GM12878 (cell line): ENCODE measurements around the gene LMAN1L.

ENCODE experiments used
- CREB1 ChIP-seq: IDR thresholded peaks from 2 replicates; pipeline ENCODE4 v1.6.1; 2012; ENCODE audit warnings: low read depth, mild to moderate bottlenecking, inconsistent platforms
- CTCF ChIP-seq, 3 experiments: IDR thresholded peaks in 2 of 3; conservative IDR thresholded peaks in 1 of 3; 2 replicates each; pipeline ENCODE4 v1.5.1; 2011; ENCODE audit warnings: low read depth in 3 of 3, low read length in 3 of 3, mild to moderate bottlenecking in 3 of 3, control low read depth in 2 of 3, moderate library complexity in 2 of 3, inconsistent platforms in 1 of 3, mixed read lengths in 1 of 3; ENCODE audit not compliant: control insufficient read depth in 2 of 3, insufficient read depth in 1 of 3; ENCODE audit errors: extremely low read depth in 1 of 3
- EZH2 ChIP-seq: IDR thresholded peaks from 2 replicates; pipeline ENCODE4 v1.6.1; 2012; ENCODE audit warnings: low read depth, mild to moderate bottlenecking, control low read depth, inconsistent platforms, low read length, borderline replicate concordance; ENCODE audit not compliant: control insufficient read depth
- IKZF2 ChIP-seq, 2 experiments: fragments of 450-650 bp; IDR thresholded peaks; 2 replicates each; pipeline ENCODE4 v1.6.1; 2017; ENCODE audit warnings: mild to moderate bottlenecking in 2 of 2, moderate library complexity in 2 of 2
- KDM1A ChIP-seq: fragments of 200-600 bp; sonication (generic); IDR thresholded peaks from 2 replicates; pipeline ENCODE4 v1.6.1; 2016; ENCODE audit warnings: borderline replicate concordance
- NFYB ChIP-seq: IDR thresholded peaks from 2 replicates; pipeline ENCODE4 v1.6.1; 2011; ENCODE audit warnings: low read depth, mild to moderate bottlenecking, low read length, improper control_type of control experiment, moderate library complexity; ENCODE audit not compliant: insufficient read depth
- POLR2A ChIP-seq: IDR thresholded peaks from 2 replicates; pipeline ENCODE4 v1.6.1; 2011; ENCODE audit warnings: low read depth, mild to moderate bottlenecking, low read length
- ZNF274 ChIP-seq: IDR thresholded peaks from one replicate; pipeline ENCODE4 v1.8.0; 2011; ENCODE audit not compliant: insufficient read length, insufficient read depth
- TF ChIP-seq, protein P1 (sequence below): IDR thresholded peaks from 2 replicates; pipeline ENCODE4 v1.6.1; 2012; ENCODE audit warnings: mild to moderate bottlenecking, low read depth, low read length

DNA sequence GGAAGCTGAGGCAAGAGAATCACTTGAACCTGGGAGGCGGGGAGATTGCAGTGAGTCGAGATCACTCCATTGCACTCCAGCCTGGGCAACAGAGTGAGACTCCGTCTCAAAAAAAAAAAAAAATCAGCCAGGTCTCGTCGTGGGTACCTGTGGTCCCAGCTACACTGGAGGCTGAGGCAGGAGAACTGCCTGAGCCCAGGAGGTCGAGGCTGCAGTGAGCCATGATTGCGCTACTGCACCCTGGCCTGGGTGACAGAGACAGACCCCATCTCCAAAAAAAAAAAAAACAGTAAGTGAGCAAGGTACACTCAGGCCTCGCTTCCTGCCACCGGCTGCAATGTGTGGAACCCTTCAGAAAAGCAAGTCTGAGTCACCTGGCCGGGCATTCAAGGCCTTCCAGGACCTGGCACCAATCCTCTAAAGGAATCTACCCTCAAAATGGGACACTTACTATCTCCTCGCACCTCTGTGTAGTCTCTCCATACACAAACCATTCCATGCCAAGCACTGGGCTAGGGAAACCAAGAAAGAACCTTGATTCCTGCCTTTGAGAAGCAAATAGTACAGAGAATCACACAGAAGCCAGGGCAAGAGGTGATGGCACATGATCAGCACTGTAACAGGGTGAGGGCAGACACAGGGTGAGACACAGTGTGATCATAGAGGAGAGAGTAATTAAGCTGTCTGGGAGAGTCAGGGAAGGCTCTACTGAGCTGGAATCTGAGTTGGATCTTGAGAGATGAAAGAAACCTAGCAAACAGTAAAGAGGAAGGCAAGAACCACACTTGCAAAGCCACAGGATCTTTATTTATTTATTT, 50.8 kb downstream of the LMAN1L start:
- TF ChIP-seq POLR2A (no peak), CTCF (IDR thresholded peaks at IDR 0.05 in 2 of 3, conservative IDR thresholded peaks at IDR 0.05 in 1 of 3; ENCODE audit: control insufficient read depth in 2 of 3, extremely low read depth in 1 of 3, insufficient read depth in 1 of 3, low read depth in 3 of 3, low read length in 3 of 3) (no peak), KDM1A (no peak), EZH2 (no peak), IKZF2 (IDR thresholded peaks at IDR 0.05) (no peak), ZNF274 (no peak), NFYB (no peak), CREB1 (no peak)
- TF ChIP-seq, protein P1, sequence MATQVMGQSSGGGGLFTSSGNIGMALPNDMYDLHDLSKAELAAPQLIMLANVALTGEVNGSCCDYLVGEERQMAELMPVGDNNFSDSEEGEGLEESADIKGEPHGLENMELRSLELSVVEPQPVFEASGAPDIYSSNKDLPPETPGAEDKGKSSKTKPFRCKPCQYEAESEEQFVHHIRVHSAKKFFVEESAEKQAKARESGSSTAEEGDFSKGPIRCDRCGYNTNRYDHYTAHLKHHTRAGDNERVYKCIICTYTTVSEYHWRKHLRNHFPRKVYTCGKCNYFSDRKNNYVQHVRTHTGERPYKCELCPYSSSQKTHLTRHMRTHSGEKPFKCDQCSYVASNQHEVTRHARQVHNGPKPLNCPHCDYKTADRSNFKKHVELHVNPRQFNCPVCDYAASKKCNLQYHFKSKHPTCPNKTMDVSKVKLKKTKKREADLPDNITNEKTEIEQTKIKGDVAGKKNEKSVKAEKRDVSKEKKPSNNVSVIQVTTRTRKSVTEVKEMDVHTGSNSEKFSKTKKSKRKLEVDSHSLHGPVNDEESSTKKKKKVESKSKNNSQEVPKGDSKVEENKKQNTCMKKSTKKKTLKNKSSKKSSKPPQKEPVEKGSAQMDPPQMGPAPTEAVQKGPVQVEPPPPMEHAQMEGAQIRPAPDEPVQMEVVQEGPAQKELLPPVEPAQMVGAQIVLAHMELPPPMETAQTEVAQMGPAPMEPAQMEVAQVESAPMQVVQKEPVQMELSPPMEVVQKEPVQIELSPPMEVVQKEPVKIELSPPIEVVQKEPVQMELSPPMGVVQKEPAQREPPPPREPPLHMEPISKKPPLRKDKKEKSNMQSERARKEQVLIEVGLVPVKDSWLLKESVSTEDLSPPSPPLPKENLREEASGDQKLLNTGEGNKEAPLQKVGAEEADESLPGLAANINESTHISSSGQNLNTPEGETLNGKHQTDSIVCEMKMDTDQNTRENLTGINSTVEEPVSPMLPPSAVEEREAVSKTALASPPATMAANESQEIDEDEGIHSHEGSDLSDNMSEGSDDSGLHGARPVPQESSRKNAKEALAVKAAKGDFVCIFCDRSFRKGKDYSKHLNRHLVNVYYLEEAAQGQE: no peak
